GM18505 (cell line): Measurements from ENCODE around the gene GRIN2A.

ENCODE experiments used
- ATAC-seq: cut with Tn5 transposase; IDR thresholded peaks from one replicate; pipeline ENCODE4 v1.9.1; 2021; ENCODE audit not compliant: unreplicated experiment
- POLR2A ChIP-seq: IDR thresholded peaks from 4 replicates; pipeline ENCODE4 v1.6.1; 2011; ENCODE audit warnings: borderline replicate concordance; ENCODE audit not compliant: insufficient read depth, insufficient read length; ENCODE audit errors: extremely low read depth

The GRIN2A gene

DNA sequence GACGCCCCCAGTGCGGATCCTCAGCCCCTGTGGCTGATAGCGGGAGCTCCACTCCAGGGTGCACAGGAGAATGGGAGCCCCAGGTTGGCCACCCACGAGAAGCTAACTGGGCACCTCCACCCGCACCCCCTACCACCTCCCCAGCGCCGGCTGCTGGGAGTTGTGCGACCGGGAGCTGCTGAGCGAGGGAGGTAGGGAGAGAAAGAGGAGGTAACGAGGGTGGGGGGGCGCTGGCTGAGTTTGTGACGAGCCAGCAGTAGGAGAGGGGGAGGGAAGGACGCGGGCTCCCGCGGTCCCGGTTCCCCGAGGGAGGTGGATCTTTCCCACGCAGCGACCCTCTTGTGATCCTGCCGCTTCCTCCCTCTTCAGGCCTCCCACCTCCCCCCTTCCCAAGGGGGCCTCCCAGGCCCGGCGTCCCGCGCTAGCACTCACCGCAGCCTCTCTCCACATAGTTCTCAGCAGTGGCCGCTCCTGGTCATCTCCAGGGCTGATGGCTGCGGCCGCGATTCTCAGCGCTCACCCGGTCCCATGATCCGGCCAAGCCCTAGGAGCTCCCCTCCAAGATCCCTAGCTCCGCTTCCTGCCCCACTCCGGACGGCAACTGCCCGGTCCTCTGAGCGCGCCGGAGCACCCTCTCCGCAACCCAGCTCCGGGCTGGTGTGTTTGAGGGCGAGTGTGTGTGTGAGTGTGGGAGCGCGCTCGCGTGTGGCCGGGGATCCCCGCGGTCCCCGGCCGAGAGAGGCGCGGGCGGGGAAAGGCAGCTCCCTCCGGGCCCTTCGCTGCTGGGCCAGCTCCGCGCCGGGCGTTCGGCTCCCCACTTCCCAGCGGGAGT, at the start of gene GRIN2A:
GRIN2A (minus strand) TSS at position 207 of the 832 bp plus-strand sequence. CDS start 2,017 bp downstream, outside the sequence.
- no peak for TF ChIP-seq POLR2A
- no peak for ATAC-seq

DNA sequence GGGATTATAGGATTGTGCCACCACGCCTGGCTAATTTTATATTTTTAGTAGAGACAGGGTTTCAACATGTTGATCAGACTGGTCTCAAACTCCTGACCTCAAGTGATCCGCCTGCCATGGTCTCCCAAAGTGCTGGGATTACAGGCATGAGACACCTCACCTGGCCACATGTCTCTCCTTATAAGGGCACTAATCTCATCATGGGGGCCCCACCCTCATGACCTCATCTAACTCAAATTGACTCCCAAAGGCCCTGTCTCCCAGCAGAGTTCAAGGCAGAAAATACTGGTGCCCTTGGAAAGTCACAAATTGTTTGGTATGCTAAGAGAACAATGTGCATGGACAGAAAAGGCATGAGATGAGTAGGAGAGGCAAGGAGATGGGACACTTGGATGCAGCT, 49.3 kb upstream of the GRIN2A start:
- no peak for TF ChIP-seq POLR2A
- no peak for ATAC-seq

DNA sequence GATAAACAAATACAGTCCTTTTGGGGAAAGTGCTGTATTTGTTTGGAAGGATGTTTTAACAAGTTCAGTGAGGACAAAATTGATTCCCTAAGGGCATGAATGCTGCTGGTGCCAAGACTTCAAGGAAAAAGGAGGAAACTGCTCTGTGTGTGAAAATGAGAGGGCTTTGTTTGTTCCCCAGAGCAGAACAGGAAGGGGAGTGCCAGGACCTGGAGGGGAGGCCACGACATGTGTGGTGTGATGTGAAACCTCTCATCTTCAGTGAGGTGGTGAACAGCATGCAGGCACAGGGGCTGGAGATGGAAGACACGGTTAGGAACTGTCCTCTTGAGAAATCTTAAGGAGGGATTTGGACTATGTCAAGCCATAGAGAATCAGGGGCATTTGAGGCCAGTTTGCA, 46.6 kb upstream of the GRIN2A start:
- TF ChIP-seq POLR2A, result no peak
- no peak for ATAC-seq

DNA sequence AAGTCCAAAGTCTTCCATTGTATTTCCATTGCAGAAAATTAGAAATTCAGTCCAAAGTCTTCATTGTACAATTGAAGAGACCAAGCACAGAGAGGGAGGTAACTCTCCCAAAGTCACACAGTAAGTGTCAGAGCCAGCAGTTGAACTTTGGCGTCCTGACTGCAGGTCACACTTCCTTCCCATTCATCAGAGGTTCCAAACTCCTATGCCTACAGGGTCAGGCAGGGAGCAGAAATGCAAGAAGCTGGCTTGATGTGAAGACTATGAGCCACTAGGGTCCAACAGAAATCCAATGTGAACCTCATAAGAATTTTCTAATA, 44.7 kb upstream of the GRIN2A start:
- TF ChIP-seq POLR2A, result no peak
- ATAC-seq, result no peak

DNA sequence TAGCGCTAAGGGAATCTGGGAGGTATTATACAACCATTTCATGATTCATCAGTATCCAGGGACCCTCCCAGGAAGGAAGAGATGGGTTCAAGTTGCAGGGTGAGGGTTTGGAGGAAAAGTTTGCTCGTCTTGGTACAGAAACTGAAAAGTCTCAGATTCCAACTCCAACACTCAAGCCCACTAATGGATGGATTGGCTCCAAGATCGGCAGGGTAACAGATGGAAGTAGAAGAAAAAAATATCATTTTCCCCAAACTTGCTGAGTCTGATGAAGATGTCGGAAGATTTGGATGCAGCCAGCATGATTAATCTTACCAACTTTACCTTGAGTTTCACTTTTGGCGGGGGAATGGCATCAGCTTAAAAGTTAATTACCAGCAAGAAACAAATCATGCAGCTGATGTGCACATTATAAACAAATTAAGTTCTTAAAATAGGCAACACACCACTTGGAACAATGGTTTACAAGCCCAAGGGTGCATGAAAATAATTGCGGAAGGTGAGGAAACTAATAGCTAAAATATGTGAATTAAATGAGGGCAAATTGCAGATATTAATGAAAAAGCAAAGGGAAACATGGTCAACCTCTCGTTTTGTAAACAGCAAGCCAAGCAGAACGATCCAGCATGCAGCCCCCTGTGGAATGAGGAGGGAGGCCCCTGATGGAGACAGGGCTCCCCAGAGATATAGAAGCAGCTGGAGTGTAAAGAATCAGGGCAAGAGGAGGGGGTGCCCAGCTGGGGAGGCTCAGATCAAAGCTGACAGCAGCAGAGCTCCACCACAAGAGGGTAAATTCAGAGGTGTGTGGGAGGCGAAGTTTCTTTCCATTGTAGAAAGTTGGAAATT, 44.1 kb upstream of the GRIN2A start:
- no peak for ATAC-seq

DNA sequence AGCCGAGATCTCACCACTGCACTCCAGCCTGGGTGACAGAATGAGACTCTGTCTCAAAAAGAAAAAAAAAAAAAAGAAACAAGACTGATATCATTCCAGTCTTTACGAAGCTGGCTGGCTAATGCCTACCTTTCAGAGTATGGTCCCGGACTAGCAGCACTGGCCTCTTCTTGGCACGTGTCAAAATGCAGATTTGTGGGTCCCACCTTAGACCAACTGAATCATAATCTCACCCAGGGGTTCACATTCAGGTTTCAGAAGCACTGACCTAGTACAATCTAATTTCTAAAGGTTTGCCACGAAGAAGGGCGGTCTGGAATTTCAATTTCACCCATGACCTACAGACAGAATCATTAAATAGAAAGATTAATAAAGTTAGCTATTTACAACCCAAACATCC, 43.4 kb upstream of the GRIN2A start:
- ATAC-seq, result no peak
- TF ChIP-seq POLR2A, result no peak

More for the DNA sequence above, 44.1 kb upstream of the GRIN2A start:
- TF ChIP-seq POLR2A, result no peak

DNA sequence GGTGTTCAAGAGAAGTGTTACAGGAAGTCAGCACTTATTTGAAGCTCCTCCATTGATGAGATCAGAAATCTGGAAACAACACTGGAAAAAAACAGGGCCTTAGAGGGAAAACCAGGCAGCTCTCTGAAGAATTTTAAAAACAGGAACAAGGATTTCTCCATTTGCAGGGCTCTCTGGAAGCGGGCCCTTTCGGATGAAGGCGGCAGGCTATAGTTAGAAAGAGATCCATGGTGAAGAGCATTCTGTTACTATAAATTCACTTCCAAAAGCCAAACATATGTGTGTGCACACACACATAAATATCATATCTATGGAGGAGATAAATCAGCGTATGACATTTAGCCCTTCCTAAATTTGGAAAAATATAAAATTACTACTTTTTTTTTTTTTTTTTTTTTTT, 42.6 kb upstream of the GRIN2A start:
- no peak for ATAC-seq

DNA sequence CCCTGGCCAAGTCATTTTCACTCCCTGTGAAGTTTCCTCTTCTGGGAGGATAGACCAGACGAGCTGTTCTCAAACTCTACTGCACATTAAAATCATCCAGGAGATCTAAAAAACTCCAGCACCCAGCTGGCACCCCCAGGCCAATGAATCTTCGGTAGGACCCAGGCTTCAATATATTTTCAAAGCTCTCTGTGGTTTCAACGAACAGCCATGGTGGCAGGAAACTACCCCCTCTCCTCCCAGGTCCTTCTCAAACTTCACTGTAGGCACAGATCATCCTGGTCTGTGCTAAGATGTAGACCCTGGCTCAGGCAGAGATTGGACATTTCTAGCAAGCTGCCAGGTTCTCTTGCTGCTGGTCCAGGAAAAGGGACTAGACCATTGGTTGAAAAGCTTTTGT, 38.7 kb upstream of the GRIN2A start:
- no peak for ATAC-seq
- no peak for TF ChIP-seq POLR2A

More for the DNA sequence above, 42.6 kb upstream of the GRIN2A start:
- TF ChIP-seq POLR2A, result no peak

DNA sequence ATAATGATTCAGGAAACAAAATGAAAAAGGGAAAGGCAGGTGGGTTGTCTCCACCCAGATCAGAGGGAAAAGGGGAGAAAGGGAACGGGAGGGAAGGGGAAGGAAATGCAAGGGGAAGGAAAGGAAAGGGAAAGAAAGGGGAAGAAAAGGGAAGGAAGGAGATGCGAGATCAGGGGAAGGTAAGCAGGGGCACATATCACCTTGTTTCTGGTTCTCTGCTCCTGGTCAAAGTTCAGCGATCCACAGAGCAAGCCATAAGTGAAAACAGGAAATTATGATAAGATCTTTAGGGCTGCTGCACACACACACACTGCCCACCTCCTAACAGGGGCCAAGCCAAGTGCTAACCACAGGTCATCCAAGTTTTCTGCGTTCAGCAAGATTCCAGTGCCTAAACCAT, 37.5 kb upstream of the GRIN2A start:
- no peak for ATAC-seq
- no peak for TF ChIP-seq POLR2A

DNA sequence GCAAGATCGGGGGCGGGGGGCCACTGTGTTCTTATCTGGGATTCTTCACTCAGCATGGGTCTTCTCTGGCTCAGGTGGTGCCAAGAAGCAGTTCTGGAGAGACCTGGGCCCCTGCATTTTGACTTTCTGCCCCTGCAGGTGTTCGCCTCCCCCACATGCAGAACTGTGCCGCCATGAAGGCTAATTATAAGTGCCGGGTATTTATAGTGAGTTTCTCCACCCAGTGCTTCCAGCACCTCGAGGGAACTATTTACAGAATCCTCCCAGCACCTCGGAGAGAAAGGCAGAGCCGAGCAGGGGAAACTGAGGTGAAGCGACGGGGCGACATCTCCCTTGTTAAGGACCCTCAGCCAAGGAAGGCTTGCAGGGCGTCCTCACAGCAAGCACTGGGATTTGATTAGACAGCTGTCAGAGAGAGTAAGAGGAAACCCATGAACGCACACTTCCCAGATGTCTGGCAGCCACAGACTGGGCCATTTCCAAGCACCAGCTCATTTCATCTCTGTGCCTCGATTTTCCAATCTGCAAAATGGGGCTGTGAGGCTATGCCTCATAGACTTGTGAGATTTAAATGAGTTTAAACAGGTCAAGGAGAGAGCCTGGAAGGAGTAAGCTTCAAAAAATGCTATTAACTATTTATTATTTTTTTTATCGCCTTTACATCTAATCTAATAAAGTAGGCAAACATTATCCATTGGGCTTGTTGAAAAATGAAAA, 36.4 kb upstream of the GRIN2A start:
- ATAC-seq, result no peak

DNA sequence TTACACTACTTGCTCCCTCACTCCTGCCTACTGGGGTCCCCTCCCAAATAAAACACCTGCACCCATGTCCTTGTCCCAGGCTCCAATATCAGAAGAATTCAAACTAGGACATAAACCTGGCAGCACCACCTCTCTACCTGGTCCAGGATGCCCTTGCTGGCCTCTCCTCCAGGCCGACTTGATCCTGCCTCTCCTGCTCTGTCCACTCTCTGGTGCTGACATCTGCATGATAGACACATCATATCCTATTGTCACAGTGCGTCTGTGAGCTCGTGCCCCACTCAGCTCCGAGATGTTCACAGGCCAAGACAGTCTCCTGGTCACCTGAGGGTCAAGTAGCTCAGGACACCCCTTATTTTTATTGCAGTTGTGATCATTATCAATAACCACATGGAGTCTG, 31.5 kb upstream of the GRIN2A start:
- ATAC-seq, result no peak

More for the DNA sequence above, 36.4 kb upstream of the GRIN2A start:
- TF ChIP-seq POLR2A, result no peak

DNA sequence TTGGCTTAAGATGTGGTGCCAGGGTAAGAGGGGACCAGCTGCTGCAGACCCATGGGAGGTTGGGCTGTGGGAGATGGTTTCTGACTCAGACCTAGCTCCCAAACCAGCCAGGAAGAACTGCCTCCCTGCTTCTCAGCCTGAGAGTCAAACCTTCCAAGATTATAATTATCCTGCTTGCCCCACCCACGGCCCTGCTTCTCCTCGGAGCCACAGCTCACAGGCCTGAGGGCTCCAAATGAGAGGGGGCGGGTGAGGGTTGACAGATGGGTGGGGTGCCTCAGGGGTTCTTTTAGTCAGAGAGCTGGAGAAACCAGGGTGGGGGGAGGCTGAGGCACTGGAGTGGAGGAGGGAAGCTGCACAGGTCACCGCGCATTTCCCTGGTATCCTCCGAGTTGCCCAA, 28.7 kb upstream of the GRIN2A start:
- no peak for TF ChIP-seq POLR2A
- no peak for ATAC-seq

More for the DNA sequence above, 31.5 kb upstream of the GRIN2A start:
- TF ChIP-seq POLR2A, result no peak

DNA sequence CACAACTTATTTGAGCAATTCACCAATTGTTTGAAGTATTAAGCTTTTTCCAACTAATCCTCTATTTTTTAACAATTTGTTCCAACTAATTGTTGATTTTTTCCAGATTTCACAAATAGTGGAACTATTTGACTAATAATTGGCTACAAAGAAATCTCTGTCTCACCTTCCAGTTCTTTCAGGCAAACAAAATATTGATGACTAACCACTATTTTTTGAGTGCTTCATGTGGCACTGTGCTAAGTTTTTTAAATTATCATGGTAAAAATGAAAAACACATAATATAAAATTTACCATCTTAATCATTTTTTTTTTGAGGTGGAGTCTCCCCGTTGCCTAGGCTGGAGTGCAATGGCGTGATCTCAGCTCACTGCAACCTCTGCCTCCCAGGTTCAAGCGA, 24.6 kb upstream of the GRIN2A start:
- no peak for TF ChIP-seq POLR2A
- no peak for ATAC-seq
